GM21360 (cell line): ENCODE results near the gene SURF4.
"Not testable (repeated sequence)": the region's sequence is repeated elsewhere in the genome, so short reads cannot be mapped to it uniquely, and the experiment has no call there.

Experiments
- ATAC-seq: cut with Tn5 transposase; IDR thresholded peaks from one replicate; pipeline ENCODE4 v1.9.1; 2021; ENCODE audit warnings: mild to moderate bottlenecking, moderate library complexity; ENCODE audit not compliant: unreplicated experiment

Gene SURF4

DNA sequence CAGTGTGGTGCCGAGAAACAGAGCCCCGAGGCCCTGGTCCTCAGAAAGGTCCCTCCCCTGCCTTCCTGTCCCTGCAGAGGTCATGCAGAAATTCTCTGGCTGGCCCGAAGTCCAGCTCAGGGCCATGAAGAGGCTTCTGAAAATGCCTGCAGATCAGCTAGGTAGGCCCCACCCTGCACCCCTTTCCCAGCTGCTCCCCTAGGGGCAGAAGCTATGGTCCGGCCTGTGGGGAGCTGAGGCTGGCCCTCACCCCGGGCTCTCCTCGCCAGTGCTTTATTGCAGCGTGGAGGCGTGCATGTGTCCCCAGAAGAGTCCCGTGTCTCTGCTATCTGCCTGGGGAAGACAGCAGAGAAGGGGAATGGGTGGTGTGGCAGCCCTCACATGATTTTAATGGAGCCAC lies 22.0 kb upstream of the SURF4 start:
- ATAC-seq = no peak

- no peak for ATAC-seq
Measured at GRCh38 chr9:133397370-133397769, 21.5 kb upstream of the SURF4 start.

GRCh38 chr9:133396952-133397351 lies 21.1 kb upstream of the SURF4 start:
- no peak for ATAC-seq

- no peak for ATAC-seq
Measured at GRCh38 chr9:133394687-133395271, 18.9 kb upstream of the SURF4 start.

DNA sequence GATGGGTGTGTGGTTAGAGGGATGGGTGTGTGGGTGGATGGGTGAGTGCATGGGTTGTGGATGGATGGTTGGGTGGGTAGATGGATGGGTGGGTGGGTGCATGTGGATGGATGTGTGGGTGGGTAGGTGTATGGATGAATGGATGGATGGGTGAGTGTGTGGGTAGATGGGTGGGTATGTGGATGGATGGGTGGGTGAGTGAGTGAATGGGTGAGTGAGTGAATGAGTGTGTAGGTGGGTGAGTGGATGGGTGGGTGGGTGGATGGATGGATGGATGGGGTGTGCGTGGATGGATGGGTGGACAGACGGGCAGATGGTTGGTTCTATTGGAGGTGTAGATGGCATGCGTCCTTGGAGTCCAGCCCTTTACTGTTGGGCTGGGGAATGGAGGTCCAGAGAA lies 17.5 kb upstream of the SURF4 start:
- no peak for ATAC-seq

DNA sequence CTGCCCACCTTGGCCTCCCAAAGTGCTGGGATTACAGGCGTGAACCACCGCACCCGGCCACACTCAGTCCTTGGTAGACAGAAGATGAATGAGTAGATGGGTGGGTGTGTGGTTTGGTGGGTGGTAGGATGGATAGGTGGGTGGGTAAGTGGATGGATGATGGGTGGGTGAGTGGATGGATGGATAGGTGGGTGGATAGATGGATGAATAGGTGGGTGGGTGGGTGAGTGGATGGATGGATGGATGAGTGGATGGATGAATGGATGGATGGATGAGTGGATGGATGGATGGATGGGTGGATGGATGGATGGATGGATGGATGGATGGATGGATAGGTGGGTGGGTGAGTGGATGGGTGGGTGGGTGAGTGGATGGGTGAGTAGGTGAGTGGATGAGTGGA lies 16.4 kb upstream of the SURF4 start:
- not testable (repeated sequence) for ATAC-seq

DNA sequence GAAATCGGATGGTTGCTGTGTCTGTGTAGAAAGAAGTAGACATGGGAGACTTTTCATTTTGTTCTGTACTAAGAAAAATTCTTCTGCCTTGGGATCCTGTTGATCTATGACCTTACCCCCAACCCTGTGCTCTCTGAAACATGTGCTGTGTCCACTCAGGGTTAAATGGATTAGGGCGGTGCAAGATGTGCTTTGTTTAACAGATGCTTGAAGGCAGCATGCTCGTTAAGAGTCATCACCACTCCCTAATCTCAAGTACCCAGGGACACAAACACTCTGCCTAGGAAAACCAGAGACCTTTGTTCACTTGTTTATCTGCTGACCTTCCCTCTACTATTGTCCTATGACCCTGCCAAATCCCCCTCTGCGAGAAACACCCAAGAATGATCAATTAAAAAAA lies 15.6 kb upstream of the SURF4 start:
- not testable (repeated sequence) for ATAC-seq

- ATAC-seq = no peak
Measured at GRCh38 chr9:133390713-133391112, 14.9 kb upstream of the SURF4 start.

- ATAC-seq = no peak
Measured at GRCh38 chr9:133389562-133389961, 13.7 kb upstream of the SURF4 start.

- no peak for ATAC-seq
Measured at GRCh38 chr9:133389025-133389557, 13.2 kb upstream of the SURF4 start.

- no peak for ATAC-seq
Measured at GRCh38 chr9:133387680-133388079, 11.8 kb upstream of the SURF4 start.

DNA sequence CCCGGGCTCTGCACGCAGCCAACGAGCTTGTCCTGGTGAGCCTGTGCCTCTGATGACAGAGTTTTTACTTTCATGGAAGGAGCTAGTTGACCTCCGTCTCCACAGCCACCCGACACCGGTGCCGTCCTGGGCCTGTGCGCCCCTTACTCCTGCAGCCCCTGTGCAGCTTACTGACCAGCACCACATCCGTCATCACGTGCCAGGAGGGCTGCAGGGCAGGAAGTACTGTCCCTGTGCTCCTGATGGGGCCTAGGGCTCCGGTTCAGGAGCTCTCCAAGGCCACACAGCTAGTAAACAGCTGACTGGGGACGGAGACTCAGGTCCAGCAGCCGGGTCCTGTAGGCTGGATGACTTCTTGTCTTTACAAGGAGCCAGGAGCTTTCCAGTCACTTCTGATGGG lies 10.5 kb upstream of the SURF4 start:
- no peak for ATAC-seq

DNA sequence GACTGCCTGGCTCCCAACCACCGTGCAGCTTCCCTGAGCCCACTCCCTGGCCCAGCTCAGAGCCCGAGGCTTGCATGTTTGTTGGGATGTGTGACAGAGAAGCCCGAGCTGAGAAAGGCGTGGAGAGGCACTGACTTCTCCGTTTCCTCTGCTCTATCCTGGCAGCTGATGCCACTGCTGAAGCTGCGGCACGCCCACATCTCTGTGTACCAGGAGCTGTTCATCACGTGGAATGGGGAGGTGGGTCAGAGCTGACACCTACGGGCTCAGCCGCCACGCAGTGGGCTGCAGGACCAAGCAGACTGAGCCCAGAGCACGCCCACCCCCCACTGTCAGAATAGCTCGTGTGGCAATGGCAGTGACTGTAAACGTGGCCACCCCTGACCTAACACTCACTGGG lies 9.6 kb upstream of the SURF4 start:
- ATAC-seq = no peak

GRCh38 chr9:133384736-133385321 lies 9.0 kb upstream of the SURF4 start:
- no peak for ATAC-seq

DNA sequence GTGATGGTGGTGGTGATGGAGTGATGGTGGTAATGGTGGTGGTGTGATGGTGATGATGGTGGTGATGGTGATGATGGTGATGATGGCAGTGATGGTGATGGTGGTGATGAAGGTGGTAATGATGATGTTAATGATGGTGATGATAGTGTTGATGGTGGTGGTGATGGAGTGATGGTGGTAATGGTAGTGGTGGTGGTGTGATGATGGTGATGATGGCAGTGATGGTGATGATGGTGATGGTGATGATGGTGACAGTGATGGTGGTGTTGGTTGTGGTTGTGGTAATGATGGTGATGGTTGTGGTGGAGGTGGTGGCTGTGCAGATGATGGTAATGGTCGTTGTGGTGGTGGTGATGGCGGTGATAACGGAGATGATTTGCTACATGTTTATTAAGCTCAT lies 7.6 kb upstream of the SURF4 start:
- ATAC-seq = no peak

DNA sequence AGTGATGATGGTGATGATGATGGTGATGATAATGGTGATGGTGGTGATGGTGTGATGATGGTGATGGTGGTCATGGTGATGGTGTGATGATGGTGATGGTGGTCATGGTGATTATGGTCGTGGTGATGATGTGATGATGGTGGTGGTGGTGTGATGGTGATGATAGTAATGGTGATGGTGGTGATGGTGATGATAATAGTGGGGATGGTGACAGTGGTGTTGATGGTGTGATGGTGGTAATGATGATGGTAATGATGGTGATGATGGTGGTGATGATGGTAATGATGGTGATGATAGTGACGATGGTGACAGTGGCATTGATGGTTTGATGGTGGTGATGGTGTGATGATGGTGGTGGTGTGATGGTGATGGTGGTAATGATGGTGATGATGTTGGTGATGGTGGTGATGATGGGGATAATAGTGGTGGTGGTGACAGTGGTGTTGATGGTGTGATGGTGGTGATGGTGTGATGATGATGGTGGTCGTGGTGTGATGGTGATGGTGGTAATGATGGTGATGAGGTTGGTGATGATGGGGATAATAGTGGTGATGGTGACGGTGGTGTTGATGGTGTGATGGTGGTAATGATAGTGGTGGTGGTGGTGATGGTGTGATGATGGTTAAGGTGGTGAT lies 6.8 kb upstream of the SURF4 start:
- no peak for ATAC-seq

DNA sequence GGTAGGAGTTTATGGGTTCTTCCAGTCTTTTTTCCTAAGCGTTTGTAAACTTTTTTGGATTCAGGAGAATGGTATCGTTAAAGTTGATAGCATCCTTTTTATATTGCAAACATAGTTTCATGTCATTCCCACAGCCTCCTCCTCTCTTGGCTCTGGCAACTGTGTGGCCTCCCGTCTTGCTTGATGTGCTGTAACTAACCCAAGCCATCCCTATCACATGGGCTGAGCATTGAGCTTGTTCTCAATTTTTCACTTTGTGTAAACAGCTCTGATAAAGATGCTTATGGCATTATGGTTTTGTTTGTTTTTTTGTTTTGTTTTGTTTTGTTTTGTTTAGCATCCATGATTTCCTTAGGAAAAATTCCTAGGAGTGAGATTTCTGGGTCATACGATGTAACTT lies 4.9 kb upstream of the SURF4 start:
- no peak for ATAC-seq

GRCh38 chr9:133379153-133380086 lies 3.6 kb upstream of the SURF4 start:
- no peak for ATAC-seq

DNA sequence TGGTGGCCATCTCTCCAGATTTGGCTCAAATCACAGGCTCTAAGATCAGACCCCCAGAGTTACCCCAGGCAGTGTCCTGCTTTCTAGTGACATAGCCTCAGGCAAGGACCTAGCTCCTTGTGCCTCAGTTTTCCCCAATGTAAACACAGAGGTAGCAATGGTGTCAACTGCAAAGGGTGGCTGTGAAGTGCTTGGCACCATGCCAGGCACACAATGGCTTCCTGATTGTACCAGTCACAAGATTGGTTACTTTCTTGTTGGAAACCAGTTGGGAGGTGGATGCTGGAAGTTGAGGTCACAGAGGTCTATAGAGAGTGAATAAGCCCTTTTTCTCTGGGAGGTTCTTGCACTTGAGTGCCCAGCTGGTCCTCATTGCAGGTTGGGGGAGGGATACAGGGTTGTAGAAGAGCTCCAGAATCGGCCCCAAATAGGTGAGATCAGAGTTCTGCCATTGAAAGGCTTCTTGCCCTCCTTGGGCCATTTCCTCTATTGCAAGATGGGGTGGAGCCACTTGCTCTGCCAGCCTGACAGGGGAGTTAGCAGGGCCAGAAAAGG lies 2.6 kb upstream of the SURF4 start:
- ATAC-seq = no peak

DNA sequence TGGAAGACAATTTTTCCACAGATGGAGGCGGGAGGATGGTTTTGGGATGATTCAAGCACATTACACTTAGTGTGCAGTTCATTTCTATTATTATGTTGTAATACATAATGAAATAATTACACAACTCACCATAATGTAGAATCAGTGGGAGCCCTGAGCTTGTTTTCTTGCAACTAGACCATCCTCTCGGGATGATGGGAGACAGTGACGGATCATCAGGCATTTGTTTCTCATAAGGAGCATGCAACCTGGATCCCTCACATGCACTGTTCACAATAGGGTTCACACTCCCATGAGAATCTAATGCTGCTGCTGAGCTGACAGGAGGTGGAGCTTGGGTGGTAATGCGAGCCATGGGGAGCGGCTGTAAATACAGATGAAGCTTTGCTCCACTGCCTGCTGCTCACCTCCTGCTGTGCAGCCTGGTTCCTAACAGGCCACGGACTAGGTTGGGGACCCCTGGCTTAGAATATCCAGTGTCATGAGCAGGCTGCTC lies 1.9 kb upstream of the SURF4 start:
- ATAC-seq = no peak

GRCh38 chr9:133377280-133377679 lies 1.4 kb upstream of the SURF4 start:
- not testable (repeated sequence) for ATAC-seq
